ENCODE data around the gene LRMDA.

LRMDA gene

GRCh38 chr10:75938380-75939122 lies 507.1 kb downstream of the LRMDA start:
- DNase-seq: no peak

GRCh38 chr10:75939541-75939940 lies 508.1 kb downstream of the LRMDA start:
- DNase-seq: no peak

GRCh38 chr10:75940742-75941141 lies 509.3 kb downstream of the LRMDA start:
- DNase-seq: no peak

GRCh38 chr10:75941223-75941801 lies 509.9 kb downstream of the LRMDA start:
- DNase-seq: peak; percentile 66

- DNase-seq: no peak
Measured at GRCh38 chr10:75944061-75944460, 512.6 kb downstream of the LRMDA start.

- no peak for DNase-seq
Measured at GRCh38 chr10:75948583-75948982, 517.2 kb downstream of the LRMDA start.

- DNase-seq: no peak
Measured at GRCh38 chr10:75950307-75950706, 518.9 kb downstream of the LRMDA start.

- no peak for DNase-seq
Measured at GRCh38 chr10:75950997-75951589, 519.7 kb downstream of the LRMDA start.

- DNase-seq: no peak
Measured at GRCh38 chr10:75951627-75952026, 520.2 kb downstream of the LRMDA start.

GRCh38 chr10:75952093-75952492 lies 520.7 kb downstream of the LRMDA start:
- DNase-seq: no peak

- no peak for DNase-seq
Measured at GRCh38 chr10:75954486-75954885, 523.1 kb downstream of the LRMDA start.

- DNase-seq: no peak
Measured at GRCh38 chr10:75955973-75956502, 524.6 kb downstream of the LRMDA start.

- DNase-seq: no peak
Measured at GRCh38 chr10:75956624-75957023, 525.2 kb downstream of the LRMDA start.

GRCh38 chr10:75957314-75958120 lies 526.1 kb downstream of the LRMDA start:
- DNase-seq: no peak

GRCh38 chr10:75959209-75959608 lies 527.8 kb downstream of the LRMDA start:
- DNase-seq: no peak

GRCh38 chr10:75959912-75960311 lies 528.5 kb downstream of the LRMDA start:
- DNase-seq: no peak

- DNase-seq: no peak
Measured at GRCh38 chr10:75962395-75963061, 531.1 kb downstream of the LRMDA start.

- DNase-seq: no peak
Measured at GRCh38 chr10:75967491-75967890, 536.1 kb downstream of the LRMDA start.

GRCh38 chr10:75969031-75969430 lies 537.6 kb downstream of the LRMDA start:
- DNase-seq: no peak

GRCh38 chr10:75971402-75972211 lies 540.2 kb downstream of the LRMDA start:
- DNase-seq: no peak

GRCh38 chr10:75972491-75973276 lies 541.3 kb downstream of the LRMDA start:
- DNase-seq: peak; percentile 58

Measured in DMS153 (cell line).